Mucosa of descending colon (tissue), 3 donors: ENCODE data around the gene IAPP. TPM values are rescaled to one million over a fixed set of nuclear protein-coding genes. Genes with fewer than 3 reads are reported as not detected.

Source experiments
- ATAC-seq: fragments of 200-7000 bp; cut with Tn5 transposase; one replicate; pipeline ENCODE4 v1.9.1; 2020; ENCODE audit warnings: mild to moderate bottlenecking, moderate library complexity
- DNase-seq, 3 donors: peaks; one replicate each; pipeline ENCODE4 v3.0.0-alpha.2; 2020
- H3K36me3 ChIP-seq: fragments of 200-600 bp; one replicate; pipeline ENCODE4 v1.8.0; 2021; ENCODE audit warnings: low read depth, mild to moderate bottlenecking
- H3K4me1 ChIP-seq: fragments of 200-600 bp; one replicate; pipeline ENCODE4 v1.8.0; 2021; ENCODE audit warnings: low read depth, mild to moderate bottlenecking
- H3K4me3 ChIP-seq: fragments of 200-600 bp; one replicate; pipeline ENCODE4 v1.8.0; 2021; ENCODE audit warnings: mild to moderate bottlenecking
- H3K9me3 ChIP-seq: fragments of 200-600 bp; one replicate; pipeline ENCODE4 v1.8.0; 2021; ENCODE audit warnings: mild to moderate bottlenecking
- intact Hi-C, 2 donors: fragments of 100-400 bp; cut with DNase I in 1 of 2; cut with micrococcal nuclease in 1 of 2; formaldehyde crosslinking; loops; one replicate each; pipeline versions ENCODE4 v1.11.0 to v1.11.1; 2022; cut with DNase I, micrococcal nuclease
- long read RNA-seq, 2 donors: library from polyadenylated mRNA; unstranded; transcript quantifications; one replicate each; pipeline ENCODE4 v2.0.0, GENCODE V29; 2019 to 2021
- total RNA-seq, 3 donors: library from RNA; stranded (reverse); fragmentation: NEBNext Ultra II Directional in 2 of 3; extraction: Animal tissue kit (Norgen Biotek cat#: 25700) in 2 of 3; gene quantifications; one replicate each; pipeline versions ENCODE4 v1.2.1 to v1.2.4, GENCODE V29; 2021 to 2023
- TF ChIP-seq, protein P1 (sequence below): fragments of 200-600 bp; IDR thresholded peaks from one replicate; pipeline ENCODE4 v1.8.0; 2022; ENCODE audit warnings: antibody characterized with exemption, mild to moderate bottlenecking
- donor health status: DM: no; HTN: no; CAD: no; lungs with moderate emphysema.
- donor health status: DM: no; HTN: no; CAD: no.
- donor health status: DM: no; HTN: yes; CAD: no.

Gene IAPP
- total RNA-seq: not detected
- long read RNA-seq, donor 1: 0 reads
- long read RNA-seq, donor 2: 0 reads

DNA sequence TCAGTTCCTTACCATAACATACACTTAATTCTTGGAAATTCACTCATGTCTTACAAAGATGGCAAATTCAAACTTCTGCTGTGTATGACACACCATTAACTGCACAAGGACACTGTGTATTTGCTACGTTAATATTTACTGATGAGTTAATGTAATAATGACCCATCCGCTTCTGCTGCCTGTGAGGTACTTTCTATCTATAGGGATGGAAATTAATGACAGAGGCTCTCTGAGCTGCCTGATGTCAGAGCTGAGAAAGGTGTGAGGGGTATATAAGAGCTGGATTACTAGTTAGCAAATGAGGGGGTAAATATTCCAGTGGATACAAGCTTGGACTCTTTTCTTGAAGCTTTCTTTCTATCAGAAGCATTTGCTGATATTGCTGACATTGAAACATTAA lies at the start of gene IAPP:
Gene IAPP, plus strand, starts transcription at position 301 of the 400 bp plus-strand sequence. CDS start 450 bp downstream, outside the sequence.
- no peaks in the 10 kb centered on the region for H3K9me3 ChIP-seq

GRCh38 chr12:21323736-21324135 lies 49.0 kb upstream of the IAPP start:
- TF ChIP-seq, protein P1, sequence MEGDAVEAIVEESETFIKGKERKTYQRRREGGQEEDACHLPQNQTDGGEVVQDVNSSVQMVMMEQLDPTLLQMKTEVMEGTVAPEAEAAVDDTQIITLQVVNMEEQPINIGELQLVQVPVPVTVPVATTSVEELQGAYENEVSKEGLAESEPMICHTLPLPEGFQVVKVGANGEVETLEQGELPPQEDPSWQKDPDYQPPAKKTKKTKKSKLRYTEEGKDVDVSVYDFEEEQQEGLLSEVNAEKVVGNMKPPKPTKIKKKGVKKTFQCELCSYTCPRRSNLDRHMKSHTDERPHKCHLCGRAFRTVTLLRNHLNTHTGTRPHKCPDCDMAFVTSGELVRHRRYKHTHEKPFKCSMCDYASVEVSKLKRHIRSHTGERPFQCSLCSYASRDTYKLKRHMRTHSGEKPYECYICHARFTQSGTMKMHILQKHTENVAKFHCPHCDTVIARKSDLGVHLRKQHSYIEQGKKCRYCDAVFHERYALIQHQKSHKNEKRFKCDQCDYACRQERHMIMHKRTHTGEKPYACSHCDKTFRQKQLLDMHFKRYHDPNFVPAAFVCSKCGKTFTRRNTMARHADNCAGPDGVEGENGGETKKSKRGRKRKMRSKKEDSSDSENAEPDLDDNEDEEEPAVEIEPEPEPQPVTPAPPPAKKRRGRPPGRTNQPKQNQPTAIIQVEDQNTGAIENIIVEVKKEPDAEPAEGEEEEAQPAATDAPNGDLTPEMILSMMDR: no peak
- intact Hi-C loops: no loop called here
- Histone ChIP-seq H3K36me3 (no peaks in the 10 kb centered on the region), H3K9me3 (peaks cover 12% of the 10 kb centered on the region), H3K4me3 (no peak overlapping the region), H3K4me1 (no peaks in the 10 kb centered on the region)
- ATAC-seq: no peak
- DNase-seq: no peak

More for the DNA sequence above, at the start of gene IAPP:
- TF ChIP-seq, protein P1: no peak
- no peak for ATAC-seq
- no peaks in the 10 kb centered on the region for H3K36me3 ChIP-seq
- no peaks in the 10 kb centered on the region for H3K4me1 ChIP-seq
- intact Hi-C loops: no loop called here
- H3K4me3 ChIP-seq: no peak within 1 kb of the TSS
- DNase-seq: no peak

- no peak overlapping the region for H3K4me3 ChIP-seq
- TF ChIP-seq, protein P1: no peak
- DNase-seq: no peak
- H3K9me3 ChIP-seq: peaks cover 12% of the 10 kb centered on the region
- H3K4me1 ChIP-seq: no peaks in the 10 kb centered on the region
- no peaks in the 10 kb centered on the region for H3K36me3 ChIP-seq
- intact Hi-C loops: no loop called here
- no peak for ATAC-seq
Measured at GRCh38 chr12:21324551-21324950, 48.2 kb upstream of the IAPP start.

DNA sequence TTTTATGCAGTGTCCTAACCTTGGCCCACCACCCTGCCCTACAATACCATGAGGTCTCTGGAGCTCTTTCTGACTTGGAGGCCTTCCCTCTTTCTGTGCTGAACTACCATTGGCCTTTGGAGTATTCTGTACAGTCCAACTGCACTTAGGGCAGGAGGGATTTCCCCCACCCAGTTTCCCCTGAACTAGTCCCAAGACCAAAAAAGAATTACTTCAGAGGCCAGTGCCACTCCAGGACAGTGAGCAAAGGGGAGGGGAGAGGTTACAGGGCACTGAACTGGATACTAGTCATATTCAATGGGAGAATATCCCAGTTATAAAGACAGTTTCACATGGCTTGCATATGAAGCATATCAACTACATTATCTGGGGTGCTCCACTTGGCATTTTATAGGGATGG lies 44.1 kb upstream of the IAPP start:
- TF ChIP-seq, protein P1: no peak
- intact Hi-C loops: no loop called here
- no peak for DNase-seq
- H3K4me3 ChIP-seq: no peak overlapping the region
- H3K9me3 ChIP-seq: peaks cover 28% of the 10 kb centered on the region
- H3K4me1 ChIP-seq: no peaks in the 10 kb centered on the region
- no peaks in the 10 kb centered on the region for H3K36me3 ChIP-seq
- ATAC-seq: no peak

GRCh38 chr12:21330682-21331253 lies 41.9 kb upstream of the IAPP start:
- no peaks in the 10 kb centered on the region for H3K36me3 ChIP-seq
- peaks cover 28% of the 10 kb centered on the region for H3K9me3 ChIP-seq
- ATAC-seq (no peak), DNase-seq (no peak)
- TF ChIP-seq, protein P1: no peak
- H3K4me3 ChIP-seq: no peak overlapping the region
- intact Hi-C loops: no loop called here
- H3K4me1 ChIP-seq: no peaks in the 10 kb centered on the region
